SKM-1 treated with dmso at 0.1 percent for 144 hours (cell line): Measurements from ENCODE around the gene CALHM2.

Experiments used
- DNase-seq: peaks from one replicate; lab custom pipeline; 2025; ENCODE audit not compliant: unreplicated experiment; lab: John Stamatoyannopoulos, UW

The CALHM2 gene

GRCh38 chr10:103451091-103451813, 918 bp downstream of the CALHM2 start:
- no peak for DNase-seq

GRCh38 chr10:103450201-103450695, 1.9 kb downstream of the CALHM2 start:
- no peak for DNase-seq

DNA sequence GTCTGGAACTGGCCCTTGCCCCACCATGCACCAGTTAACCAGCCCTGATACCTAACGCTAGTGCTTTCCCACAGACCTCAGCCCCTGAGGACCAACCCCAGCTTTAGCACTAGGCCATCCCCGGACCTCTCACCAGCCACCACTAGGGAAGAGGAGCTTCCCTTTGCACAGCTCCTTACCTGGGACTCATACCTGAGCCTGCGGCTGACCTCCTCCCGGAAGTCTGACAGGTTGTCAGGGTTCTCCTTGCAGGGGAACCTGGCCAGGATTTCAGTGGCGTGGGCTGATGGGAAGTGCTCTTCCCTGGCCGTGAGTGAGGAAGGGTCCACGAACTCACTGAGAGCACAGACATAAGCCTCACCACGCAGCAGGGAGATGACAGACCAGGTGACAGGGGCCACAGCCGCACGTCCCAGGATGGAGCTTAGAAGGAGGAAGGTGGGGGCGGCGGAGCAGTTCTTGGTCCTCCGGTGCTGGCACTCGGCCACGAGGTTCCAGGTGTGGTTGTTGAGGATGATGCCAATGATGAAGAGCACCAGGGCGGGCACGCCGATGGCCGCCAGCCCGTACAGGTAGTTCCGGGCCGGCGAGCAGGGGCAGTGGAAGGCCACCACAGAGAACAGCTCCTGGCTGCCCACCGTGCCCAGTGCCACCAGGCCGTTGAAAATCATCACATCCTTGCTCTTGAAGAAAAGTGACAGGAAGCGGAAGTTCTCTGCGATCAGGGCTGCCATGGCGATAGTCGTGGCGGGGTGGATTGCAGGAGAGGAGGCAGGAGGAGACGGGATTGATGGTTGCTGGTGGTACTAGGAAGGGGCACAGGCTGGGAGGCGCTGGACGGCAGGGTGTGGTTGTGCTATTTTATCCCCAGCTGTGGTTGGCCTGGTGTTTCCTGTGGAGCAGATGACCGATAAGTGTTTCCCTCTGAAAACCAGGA, 2.7 kb downstream of the CALHM2 start:
- no peak for DNase-seq

- no peak for DNase-seq
Measured at GRCh38 chr10:103448746-103449145, 3.4 kb downstream of the CALHM2 start.

- DNase-seq = no peak
Measured at GRCh38 chr10:103447187-103447586, 5.0 kb downstream of the CALHM2 start.

GRCh38 chr10:103445767-103446567, 6.2 kb downstream of the CALHM2 start:
- no peak for DNase-seq

DNA sequence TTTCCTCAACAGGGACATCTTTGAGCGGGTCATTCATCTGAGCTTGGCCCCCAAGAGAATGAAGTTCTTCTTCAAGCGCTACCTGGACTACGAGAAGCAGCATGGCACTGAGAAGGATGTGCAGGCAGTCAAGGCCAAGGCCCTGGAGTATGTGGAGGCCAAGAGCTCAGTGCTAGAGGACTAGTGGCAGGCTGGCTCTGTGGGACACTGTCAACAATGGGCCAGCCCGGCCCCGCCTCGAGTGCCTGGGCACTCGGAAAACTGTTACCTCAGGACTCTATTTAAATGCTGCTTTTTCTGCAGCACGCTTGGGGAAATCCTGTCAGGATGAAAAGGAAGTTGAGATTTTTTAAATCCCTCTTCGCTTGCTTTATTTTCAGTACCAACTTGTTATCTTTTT, 6.8 kb downstream of the CALHM2 start:
- DNase-seq = no peak

DNA sequence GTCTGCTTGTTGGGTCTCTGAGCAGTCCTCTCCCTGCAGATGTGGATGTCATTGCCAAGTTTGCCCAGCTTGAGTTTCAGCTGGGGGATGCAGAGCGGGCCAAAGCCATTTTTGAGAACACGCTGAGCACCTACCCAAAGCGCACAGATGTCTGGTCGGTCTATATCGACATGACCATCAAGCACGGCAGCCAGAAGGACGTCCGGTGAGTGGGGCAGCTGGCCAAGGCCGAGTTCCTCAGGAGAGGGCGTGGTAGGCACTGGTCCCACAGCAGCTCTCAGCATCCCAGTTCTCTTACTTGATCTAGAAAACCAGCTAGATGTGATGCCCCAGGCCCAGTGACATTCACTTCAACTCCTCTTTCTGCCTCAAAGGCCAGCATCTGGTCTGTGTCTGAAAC, 7.7 kb downstream of the CALHM2 start:
- DNase-seq = no peak

DNA sequence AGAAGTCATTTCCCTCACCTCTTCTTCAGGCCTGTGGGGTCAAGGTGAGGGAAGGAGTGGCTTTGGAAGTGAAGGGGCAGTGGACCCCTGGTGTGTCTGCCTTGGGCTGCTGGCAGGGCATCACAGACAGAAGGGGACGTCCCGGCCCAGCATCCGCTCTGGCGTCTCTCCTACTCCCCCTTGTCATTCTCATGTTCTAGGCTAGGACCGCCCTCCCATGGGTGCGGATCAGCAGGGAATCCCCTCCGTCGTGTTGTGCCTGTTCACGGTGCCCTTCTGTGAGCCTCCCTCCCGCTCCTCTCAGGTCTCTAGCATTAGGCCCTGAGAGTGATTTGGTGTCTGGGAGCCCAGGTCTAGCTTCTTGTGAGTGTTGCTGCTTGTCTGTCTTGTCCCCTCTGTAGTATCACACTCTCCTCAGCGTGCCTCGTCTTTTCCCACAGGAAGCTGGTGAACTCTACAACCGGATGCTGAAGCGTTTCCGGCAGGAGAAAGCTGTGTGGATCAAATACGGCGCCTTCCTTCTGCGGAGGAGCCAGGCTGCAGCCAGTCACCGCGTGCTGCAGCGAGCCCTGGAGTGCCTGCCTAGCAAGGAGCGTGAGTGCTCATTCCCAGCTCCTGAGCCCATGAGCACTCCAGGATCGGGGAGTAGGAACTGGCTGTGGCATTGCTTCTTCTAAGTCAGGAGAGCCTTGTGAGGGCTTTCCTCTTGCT, 8.5 kb downstream of the CALHM2 start:
- DNase-seq = no peak

- DNase-seq = no peak
Measured at GRCh38 chr10:103442031-103442461, 10.1 kb downstream of the CALHM2 start.

- DNase-seq = no peak
Measured at GRCh38 chr10:103441611-103442010, 10.6 kb downstream of the CALHM2 start.

- DNase-seq = no peak
Measured at GRCh38 chr10:103441206-103441605, 11.0 kb downstream of the CALHM2 start.

GRCh38 chr10:103440416-103440815, 11.8 kb downstream of the CALHM2 start:
- DNase-seq = no peak

- no peak for DNase-seq
Measured at GRCh38 chr10:103439776-103440175, 12.4 kb downstream of the CALHM2 start.

DNA sequence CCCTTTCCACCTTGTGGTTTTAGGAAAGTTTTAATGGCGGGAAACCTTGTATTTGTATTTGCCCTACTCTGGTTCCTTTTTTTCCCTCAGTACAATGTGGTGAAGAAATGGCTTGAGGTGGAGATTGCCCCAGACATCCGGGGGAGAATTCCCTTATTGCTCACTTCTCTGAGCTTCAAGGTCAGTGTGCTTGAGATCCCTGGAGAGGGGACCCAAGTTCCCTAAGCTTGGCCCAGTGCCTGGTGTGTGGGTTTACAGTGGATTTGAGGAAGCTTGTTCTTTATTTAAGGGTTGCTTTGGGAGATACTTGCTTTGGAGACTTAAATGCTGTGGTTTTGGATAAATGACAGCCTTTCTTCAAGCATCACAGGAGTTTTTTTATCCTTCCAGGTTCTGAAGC, 18.3 kb downstream of the CALHM2 start:
- peak; percentile 62 for DNase-seq

- DNase-seq = no peak
Measured at GRCh38 chr10:103431902-103432301, 20.3 kb downstream of the CALHM2 start.

DNA sequence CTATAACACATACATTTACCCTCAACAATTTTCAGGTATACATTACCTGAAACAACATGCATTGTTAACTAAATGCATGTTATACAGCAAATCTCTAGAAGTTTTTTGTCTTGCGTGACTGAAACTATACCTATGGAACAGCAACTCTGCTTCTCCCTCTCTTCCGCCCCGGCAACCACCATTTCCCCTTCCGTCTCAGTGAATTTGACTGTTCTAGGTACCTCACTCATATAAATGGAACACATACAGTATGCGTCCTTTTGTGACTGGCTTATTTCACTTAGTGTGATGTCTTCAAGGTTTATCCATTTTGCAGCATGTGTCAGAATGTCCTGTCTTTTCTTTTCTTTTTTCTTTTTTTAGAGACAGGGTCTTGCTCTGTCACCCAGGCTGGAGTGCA, 22.5 kb downstream of the CALHM2 start:
- DNase-seq = no peak

DNA sequence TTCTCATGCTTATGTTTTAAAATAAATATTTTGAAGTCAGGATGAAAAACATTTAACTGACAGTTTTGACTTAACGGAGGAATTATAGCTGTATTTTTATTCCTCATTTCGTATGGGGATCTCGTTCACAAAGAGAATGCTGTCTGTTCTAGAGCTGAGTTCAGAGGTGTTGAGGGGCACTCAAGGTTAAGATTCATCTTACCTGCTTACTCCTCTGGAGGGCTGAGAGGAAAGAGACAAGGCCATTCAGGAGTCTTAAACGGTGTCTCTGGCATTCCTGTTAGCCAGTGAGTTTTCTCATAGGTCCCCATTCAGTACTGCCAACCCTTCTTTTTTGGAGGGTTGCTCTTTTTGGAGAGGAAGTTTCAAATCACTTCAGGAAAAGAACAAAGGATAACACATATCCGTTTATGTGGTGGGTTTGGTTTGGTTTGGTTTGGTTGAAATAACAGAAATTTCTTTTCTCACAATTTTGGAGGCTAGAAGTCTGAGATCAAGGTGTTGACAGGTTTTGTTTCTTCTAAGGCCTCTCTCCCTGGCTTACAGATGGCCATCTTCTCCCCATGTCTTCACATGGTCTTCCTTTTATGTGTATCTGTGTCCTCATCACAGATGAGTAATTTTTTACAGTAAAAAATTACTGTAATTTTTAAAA, 23.1 kb downstream of the CALHM2 start:
- DNase-seq = no peak

DNA sequence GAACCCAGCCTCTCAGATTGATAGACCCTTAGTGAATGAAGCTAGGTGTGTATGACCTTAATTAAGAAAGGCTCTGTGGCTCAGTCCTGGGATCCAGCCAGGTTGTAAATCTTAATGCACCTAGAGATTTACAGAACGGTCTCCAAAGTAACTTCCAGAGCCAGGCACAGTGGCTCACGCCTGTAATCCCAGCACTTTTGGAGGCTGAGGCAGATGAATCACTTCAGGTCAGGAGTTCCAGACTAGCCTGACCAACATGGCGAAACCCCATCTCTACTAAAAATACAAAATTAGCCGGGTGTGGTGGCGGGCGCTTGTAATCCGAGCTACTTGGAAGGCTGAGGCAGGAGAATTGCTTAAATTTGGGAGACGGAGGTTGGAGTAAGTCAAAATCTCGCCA, 24.3 kb downstream of the CALHM2 start:
- no peak for DNase-seq

DNA sequence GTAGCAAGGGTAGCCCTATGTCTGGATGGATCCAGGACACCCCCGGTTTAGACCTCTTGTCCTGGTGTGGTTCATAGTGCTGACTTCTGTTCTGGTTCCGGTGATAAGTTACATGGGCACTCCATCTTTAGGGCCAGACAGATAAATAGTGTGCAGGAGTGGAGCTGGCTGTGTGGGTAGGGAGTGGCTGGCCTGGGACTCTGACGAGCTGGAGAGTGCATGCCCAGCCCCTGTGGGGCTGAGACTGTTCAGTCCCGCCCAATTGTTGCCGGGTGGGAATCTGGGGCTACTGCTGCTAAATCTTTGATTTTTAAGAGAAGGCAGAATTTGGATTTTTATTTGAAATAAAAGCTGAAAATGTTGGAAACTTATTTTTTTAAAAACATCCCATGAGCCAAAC, 28.4 kb downstream of the CALHM2 start:
- no peak for DNase-seq
